Smooth muscle cell (in vitro differentiated cells): ENCODE results near the gene ARID5B. TPM values are rescaled to one million over a fixed set of nuclear protein-coding genes. Genes with fewer than 3 reads are reported as not detected.
"Not testable (repeated sequence)": the region's sequence is repeated elsewhere in the genome, so short reads cannot be mapped to it uniquely, and the experiment has no call there.

ENCODE experiments used
- DNase-seq: peaks from one replicate; lab custom pipeline; 2025; ENCODE audit not compliant: unreplicated experiment; lab: John Stamatoyannopoulos, UW
- H2AFZ ChIP-seq: fragments of 200-600 bp; sonication (generic); 2 replicates; pipeline ENCODE4 v1.6.0; 2016; ENCODE audit warnings: antibody characterized with exemption, low read depth, mild to moderate bottlenecking
- H3F3A ChIP-seq: fragments of 200-600 bp; sonication (generic); 2 replicates; pipeline ENCODE4 v1.6.0; 2017; ENCODE audit warnings: antibody characterized with exemption, low read depth
- H3K27ac ChIP-seq: fragments of 200-600 bp; sonication (generic); 2 replicates; pipeline ENCODE4 v1.5.1; 2016; ENCODE audit warnings: low read depth, mild to moderate bottlenecking
- H3K27me3 ChIP-seq: fragments of 200-600 bp; sonication (generic); 2 replicates; pipeline ENCODE4 v1.6.1; 2016; ENCODE audit warnings: low read depth, mild to moderate bottlenecking
- H3K36me3 ChIP-seq: fragments of 200-600 bp; sonication (generic); 2 replicates; pipeline ENCODE4 v1.5.1; 2016; ENCODE audit warnings: low read depth
- H3K4me1 ChIP-seq: fragments of 200-600 bp; sonication (generic); 2 replicates; pipeline ENCODE4 v1.5.1; 2016; ENCODE audit warnings: low read depth
- H3K4me2 ChIP-seq: fragments of 200-600 bp; sonication (generic); 2 replicates; pipeline ENCODE4 v1.6.0; 2016; ENCODE audit warnings: mild to moderate bottlenecking
- H3K4me3 ChIP-seq: fragments of 200-600 bp; sonication (generic); 2 replicates; pipeline ENCODE4 v1.5.1; 2016; ENCODE audit warnings: mild to moderate bottlenecking
- H3K79me2 ChIP-seq: fragments of 200-600 bp; sonication (generic); 2 replicates; pipeline ENCODE4 v1.6.0; 2016; ENCODE audit warnings: low read depth, mild to moderate bottlenecking
- H3K9ac ChIP-seq: fragments of 200-600 bp; sonication (generic); 2 replicates; pipeline ENCODE4 v1.6.0; 2016; ENCODE audit warnings: low read depth
- H3K9me3 ChIP-seq: fragments of 200-600 bp; sonication (generic); replicated peaks from 2 replicates; pipeline ENCODE4 v1.5.1; 2016; ENCODE audit warnings: low read depth
- H4K20me1 ChIP-seq: fragments of 200-600 bp; sonication (generic); 2 replicates; pipeline ENCODE4 v1.6.0; 2016; ENCODE audit warnings: low read depth
- WGBS: methylation state at CpG from one replicate; pipeline ENCODE4 v1.1.7; 2016; ENCODE audit warnings: low lambda C conversion rate; 5-methylcytosine and 5-hydroxymethylcytosine counted together
- polyA plus RNA-seq: library from polyadenylated mRNA; unstranded; fragments of >200 nt; fragmentation: Nextera tagmentation; extraction: Ambion mirVana; gene quantifications from 2 replicates; pipeline ENCODE4 v1.2.1, GENCODE V29; 2016
- total RNA-seq: library from RNA; depleted of rRNA; stranded (reverse); fragments of >200 nt; gene quantifications from 2 replicates; pipeline ENCODE4 v1.2.3, GENCODE V29; 2014
- TF ChIP-seq, protein P1 (sequence below): fragments of 200-600 bp; sonication (generic); IDR thresholded peaks from 2 replicates; pipeline ENCODE4 v1.5.1; 2017; ENCODE audit warnings: borderline replicate concordance, mild to moderate bottlenecking, antibody characterized with exemption; ENCODE audit not compliant: insufficient read depth, poor library complexity, severe bottlenecking

The ARID5B gene
- total and polyA plus RNA-seq, 2 experiments from 2014 or later = 49.0 to 67.6 TPM

DNA sequence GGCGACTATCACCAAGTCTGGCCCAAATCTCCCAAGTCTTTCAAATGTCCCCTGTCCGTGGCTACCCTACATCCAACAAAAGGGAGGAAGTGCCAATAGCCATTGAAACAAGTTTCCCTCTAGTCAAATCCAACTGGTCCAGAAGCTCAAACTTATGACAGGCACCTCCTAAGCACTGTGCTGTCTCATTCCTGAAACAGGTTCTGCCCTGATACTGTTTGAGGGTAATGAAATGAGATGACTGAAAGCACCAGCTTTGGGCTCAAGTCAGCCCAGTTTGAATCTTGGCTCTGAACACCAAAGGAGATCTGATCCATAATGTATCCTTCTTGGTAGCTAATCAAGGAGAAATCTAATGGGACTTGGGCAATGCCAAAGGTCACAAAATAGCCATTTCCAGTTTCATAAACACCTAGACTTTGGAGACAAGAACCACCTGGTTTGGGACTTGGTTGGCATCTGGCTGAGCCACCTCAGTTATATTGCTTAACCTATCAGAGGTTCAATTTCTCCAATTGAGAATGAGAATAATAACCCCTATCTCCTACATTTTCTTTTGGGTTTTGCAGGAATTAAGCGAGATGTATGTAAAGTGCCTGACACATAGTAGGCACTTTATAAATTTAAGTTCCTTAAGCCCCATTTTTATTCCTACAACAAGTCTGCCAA, 34.7 kb upstream of the ARID5B start:
- no peaks in the 10 kb centered on the region for H3K27me3 ChIP-seq
- TF ChIP-seq, protein P1, sequence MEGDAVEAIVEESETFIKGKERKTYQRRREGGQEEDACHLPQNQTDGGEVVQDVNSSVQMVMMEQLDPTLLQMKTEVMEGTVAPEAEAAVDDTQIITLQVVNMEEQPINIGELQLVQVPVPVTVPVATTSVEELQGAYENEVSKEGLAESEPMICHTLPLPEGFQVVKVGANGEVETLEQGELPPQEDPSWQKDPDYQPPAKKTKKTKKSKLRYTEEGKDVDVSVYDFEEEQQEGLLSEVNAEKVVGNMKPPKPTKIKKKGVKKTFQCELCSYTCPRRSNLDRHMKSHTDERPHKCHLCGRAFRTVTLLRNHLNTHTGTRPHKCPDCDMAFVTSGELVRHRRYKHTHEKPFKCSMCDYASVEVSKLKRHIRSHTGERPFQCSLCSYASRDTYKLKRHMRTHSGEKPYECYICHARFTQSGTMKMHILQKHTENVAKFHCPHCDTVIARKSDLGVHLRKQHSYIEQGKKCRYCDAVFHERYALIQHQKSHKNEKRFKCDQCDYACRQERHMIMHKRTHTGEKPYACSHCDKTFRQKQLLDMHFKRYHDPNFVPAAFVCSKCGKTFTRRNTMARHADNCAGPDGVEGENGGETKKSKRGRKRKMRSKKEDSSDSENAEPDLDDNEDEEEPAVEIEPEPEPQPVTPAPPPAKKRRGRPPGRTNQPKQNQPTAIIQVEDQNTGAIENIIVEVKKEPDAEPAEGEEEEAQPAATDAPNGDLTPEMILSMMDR = no peak
- DNase-seq = no peak
- H3F3A ChIP-seq = no peaks in the 10 kb centered on the region
- no peak overlapping the region for H3K27ac ChIP-seq
- peaks cover 7% of the 10 kb centered on the region for H3K4me1 ChIP-seq
- no peak overlapping the region for H2AFZ ChIP-seq
- H3K9ac ChIP-seq = no peak overlapping the region
- WGBS = 93% methylated on average over 3 of the region's 3 CpGs
- no peaks in the 10 kb centered on the region for H4K20me1 ChIP-seq
- no peak overlapping the region for H3K4me2 ChIP-seq
- H3K36me3 ChIP-seq = no peaks in the 10 kb centered on the region
- no peak overlapping the region for H3K4me3 ChIP-seq
- no peaks in the 10 kb centered on the region for H3K79me2 ChIP-seq
- no peaks in the 10 kb centered on the region for H3K9me3 ChIP-seq

DNA sequence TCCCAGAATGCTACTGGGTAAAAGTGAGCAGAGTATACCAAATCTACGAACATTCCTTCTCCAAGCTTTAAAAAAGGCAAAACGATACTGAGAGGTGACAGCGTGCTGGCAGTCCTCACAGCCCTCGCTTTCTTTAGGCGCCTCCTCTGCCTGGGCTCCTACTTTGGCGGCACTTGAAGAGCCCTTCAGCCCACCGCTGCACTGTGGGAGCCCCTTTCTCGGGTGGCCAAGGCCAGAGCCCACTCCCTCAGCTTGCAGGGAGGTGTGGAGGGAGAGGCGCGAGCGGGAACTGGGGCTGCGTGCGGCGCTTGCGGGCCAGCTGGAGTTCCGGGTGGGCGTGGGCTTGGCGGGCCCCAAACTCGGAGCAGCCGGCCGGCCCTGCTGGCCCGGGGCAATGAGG, 34.1 kb upstream of the ARID5B start:
- H3K9ac ChIP-seq, H4K20me1 ChIP-seq, H3K9me3 ChIP-seq: not testable (repeated sequence)

DNA sequence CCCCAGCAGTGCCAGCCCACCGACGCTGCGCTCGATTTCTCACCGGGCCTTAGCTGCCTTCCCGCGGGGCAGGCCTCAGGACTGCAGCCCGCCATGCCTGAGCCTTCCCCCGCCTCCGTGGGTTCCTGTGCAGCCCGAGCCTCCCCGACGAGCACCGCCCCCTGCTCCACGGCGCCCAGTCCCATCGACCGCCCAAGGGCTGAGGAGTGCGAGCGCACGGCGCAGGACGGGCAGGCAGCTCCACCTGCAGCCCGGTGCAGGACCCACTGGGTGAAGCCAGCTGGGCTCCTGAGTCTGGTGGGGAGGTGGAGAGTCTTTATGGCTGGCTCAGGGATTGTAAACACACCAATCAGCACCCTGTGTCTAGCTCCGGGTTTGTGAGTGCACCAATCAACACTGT, 33.7 kb upstream of the ARID5B start:
- H4K20me1 ChIP-seq, H3K36me3 ChIP-seq, H3K4me2 ChIP-seq, H3F3A ChIP-seq, DNase-seq, H2AFZ ChIP-seq, H3K4me1 ChIP-seq, H3K9ac ChIP-seq, H3K27ac ChIP-seq, H3K27me3 ChIP-seq, H3K79me2 ChIP-seq, H3K4me3 ChIP-seq, H3K9me3 ChIP-seq: not testable (repeated sequence)
- WGBS = 95% methylated on average over 15 of the region's 25 CpGs

More for the DNA sequence above, 34.1 kb upstream of the ARID5B start:
- H2AFZ ChIP-seq, H3K4me3 ChIP-seq, H3F3A ChIP-seq, H3K27ac ChIP-seq, H3K4me1 ChIP-seq, DNase-seq, H3K79me2 ChIP-seq, H3K27me3 ChIP-seq, H3K36me3 ChIP-seq, H3K4me2 ChIP-seq: not testable (repeated sequence)
- 97% methylated on average over 22 of the region's 22 CpGs for WGBS

DNA sequence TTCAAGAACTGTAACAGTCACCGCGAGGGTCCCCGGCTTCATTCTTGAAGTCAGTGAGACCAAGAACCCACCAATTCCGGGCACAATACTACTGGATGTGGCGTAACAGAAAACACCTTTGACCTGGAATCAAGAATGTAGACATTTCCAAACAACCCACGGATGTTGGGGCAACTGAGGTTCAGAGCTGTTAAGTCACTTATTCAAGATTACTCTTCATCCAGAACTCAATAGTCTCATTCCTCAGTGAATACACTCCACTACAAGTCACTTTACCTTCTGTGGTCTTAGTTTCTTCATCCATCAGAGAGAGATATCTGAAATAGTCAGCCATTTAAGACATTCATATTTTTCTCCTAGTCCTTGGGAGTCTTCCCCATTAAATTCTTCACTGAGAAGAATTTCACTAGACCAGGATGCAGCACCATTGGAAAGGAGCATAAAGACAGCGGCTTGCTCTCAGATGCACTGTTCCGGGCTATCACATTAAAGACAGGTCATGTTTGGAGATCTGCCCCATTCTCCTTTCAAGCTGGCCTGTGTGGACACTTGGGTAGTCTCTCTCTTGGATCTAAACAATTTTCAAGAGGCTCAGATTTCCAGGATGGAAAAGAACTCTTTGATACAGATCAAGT, 32.3 kb upstream of the ARID5B start:
- Histone ChIP-seq H3K9ac (no peak overlapping the region), H3F3A (no peaks in the 10 kb centered on the region), H3K4me2 (peak overlapping the region; percentile 32), H3K4me3 (no peak overlapping the region), H3K4me1 (peaks cover 7% of the 10 kb centered on the region), H3K27ac (peak overlapping the region; percentile 33), H3K79me2 (no peaks in the 10 kb centered on the region), H3K36me3 (no peaks in the 10 kb centered on the region), H3K9me3 (no peaks in the 10 kb centered on the region), H2AFZ (peak overlapping the region; percentile 26), H3K27me3 (no peaks in the 10 kb centered on the region), H4K20me1 (no peaks in the 10 kb centered on the region)
- WGBS = 96% methylated on average over 8 of the region's 8 CpGs
- DNase-seq = no peak
- TF ChIP-seq, protein P1 = no peak
